ENCODE results near the gene STK17B.

STK17B gene

GRCh38 chr2:196153480-196153879, 17.9 kb downstream of the STK17B start:
- DNase-seq = no peak

DNA sequence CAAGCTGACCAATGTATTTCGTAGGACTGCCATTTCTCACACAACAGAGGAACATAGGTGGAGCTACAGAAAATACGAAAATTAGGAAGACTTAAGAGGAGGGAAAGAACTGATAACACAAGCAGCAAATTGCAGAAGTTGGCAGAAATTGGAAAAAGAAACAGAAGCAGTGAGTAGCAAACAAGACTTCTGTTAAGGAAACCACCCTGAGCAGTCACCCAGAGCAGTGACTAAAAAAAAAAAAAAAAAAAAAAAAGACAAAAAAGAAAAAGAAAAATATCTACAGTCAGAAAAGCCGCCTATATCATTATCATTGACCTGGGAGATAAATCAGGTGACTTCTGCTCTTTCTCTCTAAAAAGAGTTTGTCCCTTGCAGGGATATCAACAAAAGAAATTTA, 21.4 kb downstream of the STK17B start:
- no peak for DNase-seq

DNA sequence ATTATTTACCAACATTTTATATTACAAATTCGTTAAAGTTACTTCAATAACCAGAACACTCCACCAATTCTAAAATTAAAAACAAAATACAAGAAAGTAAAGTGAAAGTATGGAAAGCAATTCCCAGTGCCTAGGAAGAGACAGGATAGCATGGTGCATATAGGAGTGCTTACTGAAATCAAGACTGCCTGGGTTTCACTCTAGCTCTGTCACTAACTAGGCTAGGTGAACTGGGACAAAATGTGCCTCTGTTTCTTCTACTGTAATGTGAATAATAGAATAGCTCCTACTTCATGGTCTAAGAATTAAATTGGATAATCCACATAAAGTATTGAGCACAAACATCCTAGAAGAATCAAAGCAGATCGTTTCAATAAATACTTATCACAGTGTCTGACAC, 22.6 kb downstream of the STK17B start:
- no peak for DNase-seq

DNA sequence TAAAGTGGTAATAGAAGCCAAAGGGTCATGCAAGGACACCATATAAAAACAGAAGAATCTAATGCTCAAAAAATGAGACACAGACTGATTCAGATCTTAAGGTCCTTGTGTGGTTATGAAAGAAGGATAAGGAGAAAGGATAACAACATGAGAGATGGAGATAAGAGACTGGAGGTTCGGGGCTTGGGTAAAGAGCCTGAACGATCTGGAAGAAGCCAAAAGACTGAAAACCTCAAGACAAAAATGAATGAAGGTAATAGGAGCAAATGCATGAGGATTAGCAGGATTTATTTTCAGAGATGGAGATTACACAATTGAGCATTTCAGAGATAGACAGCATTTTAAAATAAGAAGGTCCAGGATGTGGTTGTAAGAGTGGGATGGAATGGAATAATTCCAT, 26.1 kb downstream of the STK17B start:
- no peak for DNase-seq

DNA sequence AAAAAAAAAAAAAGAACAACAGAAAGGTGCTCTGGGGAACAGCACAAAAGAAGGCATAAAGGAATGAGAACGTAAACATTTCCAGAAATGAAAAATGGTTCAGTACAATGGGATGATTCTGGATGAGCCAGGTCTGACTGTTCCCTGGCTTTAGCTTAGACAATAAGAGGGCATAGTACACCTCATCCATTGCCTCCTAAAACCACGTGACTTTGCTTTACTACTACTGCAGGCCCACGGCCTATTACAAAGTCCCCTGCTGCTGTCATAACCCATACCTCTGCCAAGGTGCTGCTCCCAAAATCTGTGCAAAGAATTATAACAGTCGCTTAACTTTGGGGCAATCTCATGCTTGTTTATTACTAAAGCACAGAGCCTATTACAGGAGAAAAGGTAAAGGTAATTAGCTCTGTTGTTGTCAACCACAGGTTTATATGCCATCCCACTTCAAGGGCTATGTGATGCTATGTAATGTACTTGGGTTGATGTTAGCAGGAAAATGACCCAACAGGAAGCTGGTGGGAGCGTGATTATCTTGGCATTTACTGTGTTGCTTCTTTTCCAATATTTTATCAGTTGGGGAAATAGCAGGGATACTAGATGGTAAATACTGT, 26.8 kb downstream of the STK17B start:
- no peak for DNase-seq

DNA sequence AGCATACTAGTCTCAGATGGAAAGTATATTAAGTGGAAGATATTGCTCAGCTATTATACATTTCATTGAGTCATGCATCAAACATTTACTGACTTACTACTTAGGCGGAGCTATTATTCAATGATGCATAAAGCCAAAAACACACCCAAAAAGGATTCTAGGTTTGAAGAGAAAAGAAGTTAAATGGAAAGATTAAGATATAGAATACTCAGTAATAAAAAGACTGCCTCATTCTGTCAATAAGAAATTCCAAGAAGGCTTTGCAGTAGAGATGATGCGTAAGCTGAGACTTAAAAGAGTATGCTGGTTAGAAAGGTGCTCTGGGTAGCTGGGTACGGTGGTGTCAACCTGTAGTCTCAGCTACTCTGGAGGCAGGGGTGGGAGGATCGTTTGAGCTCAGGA, 27.6 kb downstream of the STK17B start:
- no peak for DNase-seq

- DNase-seq = no peak
Measured at GRCh38 chr2:196142825-196143224, 28.6 kb downstream of the STK17B start.

GRCh38 chr2:196140213-196140612, 31.2 kb downstream of the STK17B start:
- no peak for DNase-seq

DNA sequence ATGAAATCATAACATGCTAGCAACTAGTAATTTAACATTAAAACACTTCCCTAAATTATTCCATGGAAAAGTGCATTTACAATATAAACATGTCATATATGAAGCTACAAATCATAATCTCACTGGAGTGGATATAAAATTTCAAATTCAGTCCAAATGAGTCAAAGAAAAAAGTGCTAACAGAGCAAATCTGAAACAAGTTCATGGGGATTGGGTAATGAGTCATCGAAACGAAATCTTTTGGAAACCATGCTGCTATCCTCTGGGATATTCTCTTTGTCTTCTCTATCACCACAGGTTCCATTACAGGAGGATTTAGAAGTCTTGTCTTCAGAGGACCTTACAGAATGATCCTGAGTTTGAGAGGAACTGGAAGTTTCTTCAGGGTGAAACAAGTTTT, 34.1 kb downstream of the STK17B start:
- no peak for DNase-seq

DNA sequence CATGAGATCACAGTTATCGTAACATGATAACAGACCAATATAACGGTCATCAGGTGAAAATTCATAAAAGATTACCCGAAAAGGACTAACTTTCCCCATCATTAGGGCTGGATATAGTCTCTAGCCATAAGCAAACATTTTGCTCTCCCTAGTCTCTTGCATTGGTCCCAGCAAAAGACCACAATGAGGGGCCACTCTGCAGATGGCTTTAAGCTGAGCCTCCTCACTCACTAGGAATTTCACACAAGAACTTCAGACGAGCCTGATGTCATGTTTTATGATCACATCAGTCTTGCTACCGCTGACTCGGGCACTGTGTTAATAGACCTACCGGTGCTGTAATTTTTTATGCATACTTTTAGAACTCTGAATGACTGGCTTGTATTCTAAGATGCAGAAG, 35.2 kb downstream of the STK17B start:
- DNase-seq = no peak

DNA sequence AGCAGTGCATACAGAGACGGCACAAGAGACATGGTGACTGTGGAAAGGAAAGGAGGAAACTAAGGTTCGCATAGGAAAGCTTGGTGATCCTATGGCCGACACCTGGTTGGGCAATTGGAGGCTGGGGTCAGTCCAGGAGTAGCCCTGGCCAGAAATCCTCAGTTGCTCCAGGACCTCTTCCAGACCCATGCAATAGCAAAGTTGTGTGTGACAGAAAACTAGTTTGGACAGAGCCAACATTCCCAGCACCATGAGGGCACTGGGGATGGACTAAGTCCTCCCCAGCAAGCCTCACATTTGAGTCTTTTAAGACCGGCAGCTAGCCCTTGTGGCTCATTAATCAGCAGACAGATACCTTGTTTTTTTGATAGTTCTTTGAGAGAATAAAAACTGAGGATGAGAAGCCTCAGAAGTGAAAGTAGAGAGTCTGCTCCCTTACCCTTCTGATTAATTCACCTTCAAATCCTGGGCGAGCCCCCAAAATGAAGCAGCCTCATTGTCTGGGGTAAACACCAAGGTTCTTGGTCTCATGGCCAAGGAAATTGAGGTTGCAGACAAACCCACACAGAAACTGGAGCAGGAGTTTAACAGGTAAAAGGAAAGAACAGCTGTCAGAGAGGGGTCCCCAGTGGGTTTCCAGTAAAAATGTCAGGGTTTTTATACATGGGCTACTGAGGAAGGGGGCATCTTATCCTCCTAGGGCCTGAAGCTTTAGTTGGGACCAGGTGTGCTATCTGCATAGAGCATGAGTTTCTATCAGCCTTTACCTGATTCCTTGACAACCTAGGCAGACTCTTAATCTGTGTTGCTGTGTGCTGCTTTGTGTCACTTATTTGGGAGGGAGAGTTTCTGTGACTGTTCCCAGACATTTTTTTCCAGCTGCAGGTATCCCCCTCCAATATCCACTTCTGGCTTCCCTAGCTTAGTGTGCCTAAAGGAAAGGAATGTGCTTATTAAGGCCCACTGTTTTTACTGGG, 39.1 kb downstream of the STK17B start:
- peak; percentile 44 for DNase-seq

- DNase-seq = peak; percentile 57
Measured at GRCh38 chr2:196131384-196131937, 39.9 kb downstream of the STK17B start.

GRCh38 chr2:196130039-196130825, 41.1 kb downstream of the STK17B start:
- DNase-seq = no peak

- DNase-seq = no peak
Measured at GRCh38 chr2:196128749-196129148, 42.6 kb downstream of the STK17B start.

GRCh38 chr2:196125596-196125995, 45.8 kb downstream of the STK17B start:
- DNase-seq = no peak

GRCh38 chr2:196123679-196124373, 47.6 kb downstream of the STK17B start:
- no peak for DNase-seq

DNA sequence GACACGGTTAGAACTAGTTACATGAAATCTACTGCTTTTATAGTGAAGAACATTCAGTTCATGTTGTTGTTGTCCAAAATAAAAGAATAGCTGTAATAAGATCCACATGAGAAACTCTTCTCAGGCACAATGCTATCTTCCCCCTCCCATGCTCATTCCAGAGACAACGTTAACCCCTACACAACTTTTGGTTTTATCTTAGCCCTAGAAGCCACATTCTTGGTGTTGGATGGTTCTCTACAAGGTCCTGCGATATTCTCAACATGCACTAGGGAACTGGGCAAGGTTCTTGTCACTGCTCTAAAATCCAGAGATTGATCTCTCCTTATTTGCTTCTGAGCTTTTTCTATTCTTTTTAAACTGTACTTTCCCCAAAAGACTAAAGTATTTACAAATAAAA, 51.5 kb downstream of the STK17B start:
- DNase-seq = no peak

- DNase-seq = no peak
Measured at GRCh38 chr2:196117214-196117705, 54.1 kb downstream of the STK17B start.

DNA sequence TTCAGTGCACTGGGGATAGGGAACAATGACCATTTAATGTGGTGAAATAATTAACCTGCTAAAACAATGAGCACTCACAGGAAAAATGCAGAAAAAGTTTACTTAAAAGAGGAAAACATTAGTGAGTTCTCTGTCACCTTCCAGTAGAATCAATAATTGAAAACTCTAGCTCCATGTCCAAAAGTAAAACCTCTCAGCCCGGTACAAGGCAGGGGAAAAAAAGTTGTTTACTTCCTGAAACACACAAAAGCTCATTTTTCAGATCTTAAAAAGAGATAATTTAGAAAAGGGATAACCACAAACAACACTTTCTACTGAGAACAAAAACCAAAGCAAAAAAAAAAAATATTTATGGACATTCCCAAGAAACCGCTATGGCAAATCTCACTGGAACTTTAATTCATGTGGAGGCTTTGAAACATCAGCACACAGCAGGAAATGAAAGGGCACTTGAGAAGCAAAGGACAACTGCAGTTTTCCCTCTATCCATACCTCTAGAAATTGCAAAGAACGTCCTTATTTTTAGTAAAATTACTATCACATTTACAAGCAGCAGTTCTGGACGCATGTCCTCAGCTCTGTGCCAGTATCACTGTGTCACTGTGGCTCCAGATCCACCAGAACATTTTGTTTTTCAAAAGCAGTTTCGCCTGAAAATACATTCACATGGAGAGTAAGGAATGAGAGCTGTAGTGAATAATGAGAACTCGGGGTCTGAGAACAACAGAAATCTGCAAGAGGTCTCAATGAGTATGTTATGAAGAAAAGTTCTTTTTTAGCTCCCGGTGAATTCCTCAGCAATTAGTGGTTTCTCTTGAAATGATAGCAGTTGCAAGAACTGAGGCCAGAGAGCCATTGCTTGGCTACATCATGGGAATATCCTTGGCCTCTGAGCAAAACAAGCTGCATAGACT, 58.1 kb downstream of the STK17B start:
- DNase-seq = no peak

DNA sequence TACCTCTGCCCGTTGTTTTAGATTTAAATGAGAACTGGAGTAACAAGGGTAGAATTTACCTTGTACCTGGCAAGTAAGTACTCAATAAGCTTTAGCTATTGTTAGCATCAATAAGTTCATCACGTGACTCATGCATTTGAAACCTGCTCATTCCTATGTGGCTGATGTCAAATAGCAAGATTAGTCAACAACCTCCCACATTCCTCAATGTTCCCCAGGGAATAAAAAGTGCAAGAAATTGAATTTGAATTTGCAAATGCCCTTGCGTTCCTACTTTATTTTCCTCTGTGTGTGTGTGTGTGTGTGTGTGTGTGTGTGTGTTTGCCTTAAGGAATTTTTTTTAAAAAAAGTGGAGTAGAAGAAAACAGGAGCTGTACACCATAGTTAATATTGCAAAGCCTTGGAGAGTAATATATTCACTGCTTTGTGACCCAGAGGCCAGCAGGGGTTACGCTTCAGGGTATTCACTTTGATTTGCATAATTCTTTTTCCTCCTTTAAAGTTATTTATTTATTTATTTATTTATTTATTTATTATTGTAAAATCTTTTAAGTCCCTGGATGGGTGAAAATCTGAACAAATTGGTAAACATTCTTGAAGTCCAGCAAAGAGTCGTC, 58.9 kb downstream of the STK17B start:
- no peak for DNase-seq

- DNase-seq = no peak
Measured at GRCh38 chr2:196108604-196109003, 62.8 kb downstream of the STK17B start.

All from T-helper 9 cell (primary cell).